C4-2B (cell line): ENCODE results near the gene PRKCA.

Experiments
- H3K27ac ChIP-seq: fragments of 450-650 bp; 2 replicates; pipeline ENCODE4 v1.5.1; 2017
- ZFX ChIP-seq: fragments of 450-650 bp; IDR thresholded peaks from 2 replicates; pipeline ENCODE4 v1.6.1; 2017
- TF ChIP-seq, protein P1 (sequence below): fragments of 450-650 bp; conservative IDR thresholded peaks from 2 replicates; pipeline ENCODE4 v1.5.1; 2017; ENCODE audit warnings: mild to moderate bottlenecking

Gene PRKCA

DNA sequence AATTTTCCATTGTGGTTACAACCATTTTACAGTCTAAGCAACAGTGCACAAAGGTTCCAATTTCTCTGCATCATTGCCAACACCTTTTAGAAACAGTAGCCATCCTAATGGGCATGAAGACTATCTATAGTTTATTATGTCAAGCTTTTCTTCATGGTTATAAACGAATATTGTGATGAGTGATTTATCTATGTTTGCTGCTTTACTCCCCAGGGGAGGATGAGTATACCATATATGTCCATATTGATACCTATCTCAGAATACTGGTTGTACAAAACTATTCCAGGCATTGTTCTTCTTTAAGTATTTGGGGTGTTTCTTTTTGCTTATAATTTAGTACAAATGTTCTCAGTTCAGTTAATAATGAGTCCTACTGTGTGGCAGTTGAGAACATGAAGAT, 98.3 kb downstream of the PRKCA start:
- TF ChIP-seq ZFX: no peak
- TF ChIP-seq, protein P1, sequence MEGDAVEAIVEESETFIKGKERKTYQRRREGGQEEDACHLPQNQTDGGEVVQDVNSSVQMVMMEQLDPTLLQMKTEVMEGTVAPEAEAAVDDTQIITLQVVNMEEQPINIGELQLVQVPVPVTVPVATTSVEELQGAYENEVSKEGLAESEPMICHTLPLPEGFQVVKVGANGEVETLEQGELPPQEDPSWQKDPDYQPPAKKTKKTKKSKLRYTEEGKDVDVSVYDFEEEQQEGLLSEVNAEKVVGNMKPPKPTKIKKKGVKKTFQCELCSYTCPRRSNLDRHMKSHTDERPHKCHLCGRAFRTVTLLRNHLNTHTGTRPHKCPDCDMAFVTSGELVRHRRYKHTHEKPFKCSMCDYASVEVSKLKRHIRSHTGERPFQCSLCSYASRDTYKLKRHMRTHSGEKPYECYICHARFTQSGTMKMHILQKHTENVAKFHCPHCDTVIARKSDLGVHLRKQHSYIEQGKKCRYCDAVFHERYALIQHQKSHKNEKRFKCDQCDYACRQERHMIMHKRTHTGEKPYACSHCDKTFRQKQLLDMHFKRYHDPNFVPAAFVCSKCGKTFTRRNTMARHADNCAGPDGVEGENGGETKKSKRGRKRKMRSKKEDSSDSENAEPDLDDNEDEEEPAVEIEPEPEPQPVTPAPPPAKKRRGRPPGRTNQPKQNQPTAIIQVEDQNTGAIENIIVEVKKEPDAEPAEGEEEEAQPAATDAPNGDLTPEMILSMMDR: no peak
- H3K27ac ChIP-seq: no peak overlapping the region

DNA sequence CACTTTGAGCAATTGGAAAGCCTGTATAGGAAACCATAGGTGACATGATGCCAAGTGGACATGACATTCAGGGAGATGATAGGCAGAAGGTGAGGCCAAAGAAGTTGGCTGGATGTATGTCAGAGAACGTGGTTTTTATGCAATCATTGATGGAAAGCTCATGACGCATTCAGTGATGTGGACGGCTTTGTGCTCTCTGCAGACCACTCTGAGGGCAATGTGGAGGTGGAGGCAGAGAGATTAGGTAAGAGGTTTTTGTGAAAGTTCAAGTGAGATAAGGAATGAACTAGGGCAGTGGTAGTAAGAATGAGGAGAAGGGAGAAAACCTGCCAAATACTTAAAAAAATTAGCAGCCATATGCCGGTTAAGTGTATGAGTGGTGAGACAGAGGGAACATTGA, 99.0 kb downstream of the PRKCA start:
- TF ChIP-seq ZFX: no peak
- TF ChIP-seq, protein P1: no peak
- H3K27ac ChIP-seq: no peak overlapping the region

DNA sequence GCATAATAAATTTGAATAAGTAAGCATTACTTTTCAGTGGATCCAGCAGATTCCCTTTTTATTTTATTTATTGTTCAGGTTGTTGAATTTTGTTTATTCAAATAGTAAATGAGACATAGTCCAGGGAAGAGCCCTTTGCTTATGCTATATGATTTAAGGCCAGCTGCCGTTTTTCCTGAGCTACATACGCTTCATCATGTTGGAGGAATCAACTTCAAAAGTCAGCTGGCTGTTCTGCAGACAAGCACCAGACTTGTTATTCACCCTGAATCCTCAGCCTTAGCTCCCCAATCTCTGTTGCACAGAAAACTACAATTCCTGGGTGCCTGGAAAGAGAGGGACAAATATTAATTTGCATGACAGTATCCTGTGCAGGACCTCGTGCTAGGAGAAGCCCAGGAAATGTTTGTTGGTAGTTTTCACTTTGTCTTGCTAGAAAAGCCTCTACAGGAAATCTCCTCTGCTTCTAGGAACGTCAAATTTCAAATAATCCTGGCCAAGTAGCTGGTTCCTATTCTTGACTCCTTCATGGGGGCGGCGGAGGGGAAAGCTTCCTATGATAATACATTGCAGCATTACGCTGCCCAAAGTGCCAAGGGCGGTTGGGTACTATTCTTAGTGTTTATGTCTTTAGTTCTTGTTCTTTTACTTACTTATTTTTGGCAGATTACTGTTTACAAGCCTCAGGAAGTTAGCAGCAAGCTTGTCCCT, 101.6 kb downstream of the PRKCA start:
- TF ChIP-seq ZFX: no peak
- TF ChIP-seq, protein P1: no peak
- no peak overlapping the region for H3K27ac ChIP-seq

DNA sequence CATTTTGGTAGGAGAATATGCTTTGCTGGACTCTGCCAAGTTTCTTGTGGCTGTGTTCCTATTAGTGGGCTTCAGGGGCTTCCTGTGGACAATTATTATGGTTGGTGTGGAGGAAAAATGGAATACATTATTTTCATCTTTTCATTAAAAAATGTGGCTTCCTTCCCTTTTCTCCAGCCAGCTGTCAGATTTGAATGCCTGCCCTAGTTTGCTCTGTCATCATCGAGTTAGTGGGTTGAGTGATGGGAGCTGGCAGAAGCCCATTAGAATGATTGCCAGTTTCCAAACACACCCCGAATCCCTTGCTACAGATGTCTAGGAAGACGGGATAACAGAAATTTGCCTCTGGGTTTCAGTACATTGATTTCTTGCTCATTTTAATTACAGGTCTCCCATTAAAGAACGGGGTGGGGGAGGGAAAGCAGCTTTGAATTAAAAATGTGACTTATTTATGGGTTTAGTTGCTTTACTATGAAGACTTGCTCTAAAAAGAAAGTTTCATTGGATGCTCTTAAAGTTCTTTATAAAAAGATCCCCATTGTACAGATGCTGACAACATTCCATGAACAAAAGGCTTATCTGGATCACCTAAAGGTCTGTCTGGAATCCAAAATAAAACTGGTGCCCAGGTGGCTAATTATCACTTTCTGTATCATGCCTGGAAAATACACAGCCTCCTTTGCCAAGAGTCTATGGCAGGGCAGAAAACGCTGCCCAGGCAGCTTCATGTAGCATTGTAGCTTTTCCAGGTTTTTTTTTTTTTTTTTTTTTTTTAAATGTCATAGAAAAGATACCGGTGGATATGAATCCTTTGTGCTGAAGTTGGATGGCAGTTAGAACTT, 103.6 kb downstream of the PRKCA start:
- no peak overlapping the region for H3K27ac ChIP-seq
- TF ChIP-seq, protein P1: no peak
- TF ChIP-seq ZFX: no peak

DNA sequence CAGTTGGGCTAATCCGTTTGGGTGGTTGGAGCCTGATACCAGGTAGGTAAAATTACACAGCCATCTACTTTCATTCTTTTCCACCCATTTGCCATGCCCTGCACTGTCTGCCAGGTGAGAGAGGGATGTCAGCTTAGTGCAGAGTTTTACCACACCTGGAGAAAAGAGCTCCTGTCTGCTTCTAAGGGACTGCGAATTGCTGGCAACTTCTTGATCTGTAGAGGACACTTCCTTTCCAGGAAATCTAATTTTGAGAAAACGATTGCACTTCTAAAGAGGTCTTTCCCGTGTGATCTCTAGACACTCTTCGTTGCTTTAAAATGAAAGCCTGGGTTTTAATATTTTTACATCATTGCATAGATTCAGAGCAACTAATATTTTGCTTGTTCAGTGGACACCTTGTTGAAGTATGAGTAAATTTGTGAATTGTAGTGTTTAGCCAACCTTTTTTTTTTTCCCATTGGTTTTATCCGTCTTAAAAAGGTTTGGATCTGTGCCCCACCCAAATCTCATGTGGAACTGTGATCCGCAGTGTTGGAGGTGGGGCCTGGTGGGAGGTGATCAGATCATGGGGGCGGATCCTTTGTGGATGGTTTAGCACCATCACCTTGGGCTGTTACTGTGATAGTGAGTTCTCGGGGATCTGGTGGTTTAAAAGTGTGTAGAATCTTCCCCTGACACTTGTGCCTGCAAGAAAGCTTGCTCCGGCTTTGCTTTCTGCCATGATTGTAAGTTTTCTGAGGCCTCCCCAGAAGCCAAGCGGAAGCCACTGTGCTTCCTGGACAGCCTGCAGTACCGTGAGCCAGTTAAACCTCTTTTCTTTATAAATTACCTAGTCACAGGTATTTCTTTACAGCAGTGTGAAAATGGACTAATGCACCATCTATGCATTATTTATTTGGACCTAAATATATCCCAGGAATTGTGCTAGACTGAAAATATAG, 104.6 kb downstream of the PRKCA start:
- no peak overlapping the region for H3K27ac ChIP-seq
- TF ChIP-seq ZFX: no peak
- TF ChIP-seq, protein P1: no peak

DNA sequence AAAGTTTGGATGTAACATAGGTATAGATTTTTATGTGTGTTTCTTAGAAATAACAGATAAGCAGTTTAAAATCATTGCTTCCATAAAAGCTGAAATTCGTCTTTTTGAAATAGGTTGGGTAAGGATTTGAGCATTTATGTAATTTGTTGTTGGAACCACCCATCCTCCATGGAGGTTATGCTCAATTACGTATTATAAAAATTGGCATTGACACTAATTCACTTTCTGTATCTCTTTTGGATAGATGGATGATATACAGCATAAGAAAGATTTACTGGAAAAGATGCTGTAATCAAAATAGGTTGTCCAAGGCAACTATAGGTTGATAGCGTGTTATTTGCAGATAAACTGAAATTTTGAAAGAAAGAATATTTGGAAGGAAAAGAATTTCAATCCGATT, 105.5 kb downstream of the PRKCA start:
- no peak overlapping the region for H3K27ac ChIP-seq

More for the DNA sequence above, 105.5 kb downstream of the PRKCA start:
- TF ChIP-seq ZFX: no peak
- TF ChIP-seq, protein P1: no peak; the same call in 1 of the 2 replicates
